H1 (cell line): Measurements from ENCODE around the gene GREB1L. TPM values are rescaled to one million over a fixed set of nuclear protein-coding genes. Genes with fewer than 3 reads are reported as not detected.

Experiments used
- CHD2 ChIP-seq: IDR thresholded peaks from 2 replicates; pipeline ENCODE4 v1.6.1; 2012; ENCODE audit warnings: low read length, improper control_type of control experiment
- CHD7 ChIP-seq: fragments of 300-600 bp; sonication (generic); IDR thresholded peaks from 2 replicates; pipeline ENCODE4 v1.7.1; 2012; ENCODE audit warnings: low read length, moderate library complexity, mild to moderate bottlenecking, inconsistent platforms; ENCODE audit not compliant: insufficient replicate concordance
- GABPA ChIP-seq: IDR thresholded peaks from 2 replicates; pipeline ENCODE4 v1.6.1; 2011; ENCODE audit warnings: mild to moderate bottlenecking, low read length, moderate library complexity, borderline replicate concordance; ENCODE audit not compliant: insufficient read depth
- GTF2F1 ChIP-seq: IDR thresholded peaks from 2 replicates; pipeline ENCODE4 v1.6.1; 2012; ENCODE audit warnings: low read depth, low read length, improper control_type of control experiment, borderline replicate concordance
- KDM4A ChIP-seq: IDR thresholded peaks from one replicate; pipeline ENCODE4 v1.7.1; 2012; ENCODE audit warnings: low read depth, mild to moderate bottlenecking, moderate library complexity, low read length, inconsistent platforms; ENCODE audit not compliant: severe bottlenecking
- NANOG ChIP-seq: IDR thresholded peaks from 2 replicates; pipeline ENCODE4 v1.6.1; 2011; ENCODE audit warnings: low read length, low read depth, mild to moderate bottlenecking, inconsistent platforms; ENCODE audit not compliant: insufficient read depth, poor library complexity, severe bottlenecking
- RXRA ChIP-seq: IDR thresholded peaks from 2 replicates; pipeline ENCODE4 v1.6.1; 2011; ENCODE audit warnings: low read depth, mild to moderate bottlenecking, low read length, moderate library complexity; ENCODE audit not compliant: insufficient read depth
- SIX5 ChIP-seq: IDR thresholded peaks from 2 replicates; pipeline ENCODE4 v1.6.1; 2011; ENCODE audit warnings: mild to moderate bottlenecking, low read depth, low read length
- SP1 ChIP-seq: IDR thresholded peaks from 2 replicates; pipeline ENCODE4 v1.6.1; 2011; ENCODE audit warnings: low read depth, low read length
- SUZ12 ChIP-seq: fragments of 200-600 bp; sonication (generic); IDR thresholded peaks from 2 replicates; pipeline ENCODE4 v1.6.1; 2012; ENCODE audit warnings: mild to moderate bottlenecking, inconsistent platforms, low read length, moderate library complexity, mixed read lengths
- polyA plus RNA-seq, 7 experiments: library from polyadenylated mRNA; depleted of rRNA in 3 of 7; stranded (reverse) in 5 of 7; unstranded in 2 of 7; fragments of >200 nt in 5 of 7; fragments of 200-250 nt in 2 of 7; gene quantifications; 1 replicate in 5 of 7; 2 replicates in 1 of 7; 4 replicates in 1 of 7; pipeline versions ENCODE4 v1.2.1 to v1.2.3, GENCODE V29; 2011 to 2013; ENCODE audit warnings: missing spikeins in 2 of 7, mixed read lengths in 2 of 7
- total RNA-seq: library from RNA; stranded (reverse); fragmentation: NEBNext Ultra II Directional; extraction: Animal tissue kit (Norgen Biotek cat#: 25700); gene quantifications from 2 replicates; pipeline ENCODE4 v1.2.1, GENCODE V29; 2021

Gene GREB1L
- total and polyA plus RNA-seq, 2 of the 8 experiments (the other 6 are each of a cell fraction or from before 2014, with no cell fraction given) = 0.34 to 1.6 TPM

- TF ChIP-seq CHD7 (no peak), SUZ12 (no peak), KDM4A (no peak), CHD2 (no peak), GABPA (no peak), NANOG (no peak), SIX5 (no peak), RXRA (no peak), SP1 (no peak), GTF2F1 (no peak)
Measured at GRCh38 chr18:21502661-21503060, 260.6 kb downstream of the GREB1L start (continued).
